GM12801 (cell line): ENCODE results near the gene TENM4.

ENCODE experiments used
- CTCF ChIP-seq: IDR thresholded peaks from one replicate; pipeline ENCODE4 v1.5.1; 2011; ENCODE audit warnings: control low read depth; ENCODE audit not compliant: insufficient read length; ENCODE audit errors: extremely low read depth

TENM4 gene

GRCh38 chr11:78921509-78921908 lies 519.3 kb downstream of the TENM4 start:
- TF ChIP-seq CTCF, result no peak

- no peak for TF ChIP-seq CTCF
Measured at GRCh38 chr11:78920329-78920728, 520.5 kb downstream of the TENM4 start.

GRCh38 chr11:78916759-78917158 lies 524.1 kb downstream of the TENM4 start:
- TF ChIP-seq CTCF, result no peak

- no peak for TF ChIP-seq CTCF
Measured at GRCh38 chr11:78914503-78914902, 526.3 kb downstream of the TENM4 start.

GRCh38 chr11:78912778-78913177 lies 528.1 kb downstream of the TENM4 start:
- no peak for TF ChIP-seq CTCF

- TF ChIP-seq CTCF, result no peak
Measured at GRCh38 chr11:78910322-78910721, 530.5 kb downstream of the TENM4 start.

GRCh38 chr11:78909386-78909785 lies 531.4 kb downstream of the TENM4 start:
- no peak for TF ChIP-seq CTCF

GRCh38 chr11:78907636-78908035 lies 533.2 kb downstream of the TENM4 start:
- no peak for TF ChIP-seq CTCF
